Stomach (tissue), 9 donors: Measurements from ENCODE around the gene SPECC1. TPM values are rescaled to one million over a fixed set of nuclear protein-coding genes. Genes with fewer than 3 reads are reported as not detected.

Source experiments
- DNase-seq, 2 donors: peaks; one replicate each; pipeline versions ENCODE4 v3.0.0 to v3.0.0-alpha.2; 2013 to 2019
- H3K27ac ChIP-seq, 5 donors: fragments of 200-600 bp in 4 of 5; sonication (generic) in 4 of 5; one replicate each; pipeline ENCODE4 v1.5.1; 2013 to 2019; ENCODE audit warnings: mild to moderate bottlenecking in 1 of 5, moderate library complexity in 1 of 5
- H3K27me3 ChIP-seq, 3 donors: fragments of 200-600 bp; sonication (generic); one replicate each; pipeline ENCODE4 v1.5.1; 2017 to 2019; ENCODE audit warnings: mixed run types in 1 of 3
- H3K36me3 ChIP-seq, 4 donors: fragments of 200-600 bp; sonication (generic); 1 replicate in 3 of 4; 2 replicates in 1 of 4; pipeline ENCODE4 v1.5.1; 2016 to 2019
- H3K4me1 ChIP-seq, 4 donors: fragments of 200-600 bp; sonication (generic); one replicate each; pipeline ENCODE4 v1.5.1; 2016 to 2019
- H3K4me3 ChIP-seq, 4 donors: fragments of 200-600 bp; sonication (generic) in 3 of 4; one replicate each; pipeline ENCODE4 v1.5.1; 2016 to 2019; ENCODE audit warnings: mild to moderate bottlenecking in 1 of 4
- H3K9me3 ChIP-seq, 4 donors: fragments of 200-600 bp; sonication (generic); one replicate each; pipeline ENCODE4 v1.5.1; 2016 to 2019
- EP300 ChIP-seq: sonication (generic); formaldehyde crosslinking; IDR thresholded peaks from one replicate; pipeline ENCODE4 v1.6.1; 2017; ENCODE audit warnings: antibody characterized with exemption
- POLR2A ChIP-seq, 4 donors: fragments of 450-650 bp; IDR thresholded peaks; one replicate each; pipeline ENCODE4 v1.6.1; 2016; ENCODE audit warnings: antibody characterized with exemption in 4 of 4, control low read depth in 2 of 4, mild to moderate bottlenecking in 1 of 4, moderate library complexity in 1 of 4
- POLR2AphosphoS5 ChIP-seq, 3 donors: sonication (generic); formaldehyde crosslinking; IDR thresholded peaks; one replicate each; pipeline ENCODE4 v1.6.1; 2016; ENCODE audit warnings: antibody characterized with exemption in 3 of 3
- WGBS, 5 donors: extraction: QIAGEN DNeasy Blood & Tissue Kit in 3 of 5; methylation state at CpG; one replicate each; pipeline versions ENCODE4 v1.1.5 to v1.1.7; 2013 to 2018; 5-methylcytosine and 5-hydroxymethylcytosine counted together
- intact Hi-C: fragments of 100-400 bp; cut with DNase I; formaldehyde crosslinking; loops from one replicate; pipeline ENCODE4 v1.15.1; 2023; ENCODE audit warnings: low total_unique reads
- polyA plus RNA-seq, 3 donors: library from polyadenylated mRNA; stranded (reverse); fragments of 200-250 nt; gene quantifications; one replicate each; pipeline ENCODE4 v1.2.3, GENCODE V29; 2013
- total RNA-seq, 5 donors: library from RNA; depleted of rRNA; stranded (reverse); fragments of >200 nt; gene quantifications; one replicate each; pipeline versions ENCODE4 v1.1.0 to v1.2.3, GENCODE V29; 2014 to 2016
- TF ChIP-seq, protein P1 (sequence below), 7 experiments: fragments of 450-650 bp in 4 of 7; fragments of 200-600 bp in 3 of 7; sonication (generic) in 3 of 7; IDR thresholded peaks; one replicate each; pipeline ENCODE4 v1.5.1; 2016 to 2019; ENCODE audit warnings: antibody characterized with exemption in 7 of 7, control low read depth in 2 of 7, mild to moderate bottlenecking in 1 of 7
- donor health status: healthy with polysubstance abuse.
- donor health status: Bipolar disorder and iron deficiency.
- donor health status: healthy.

Gene SPECC1
- total and polyA plus RNA-seq, 8 donors = 12.8 to 161 (median 34.5) TPM

- no peaks in the 10 kb centered on the region for H3K27me3 ChIP-seq
- 50 to 68% (median 60%) methylated on average over 4 of the region's 4 CpGs for WGBS, 5 donors
- peak in 1 of 2 donors; percentile 44 for DNase-seq
- no peaks in the 10 kb centered on the region for H3K9me3 ChIP-seq
- no peak for TF ChIP-seq POLR2A (IDR thresholded peaks at IDR 0.05)
- TF ChIP-seq, protein P1, sequence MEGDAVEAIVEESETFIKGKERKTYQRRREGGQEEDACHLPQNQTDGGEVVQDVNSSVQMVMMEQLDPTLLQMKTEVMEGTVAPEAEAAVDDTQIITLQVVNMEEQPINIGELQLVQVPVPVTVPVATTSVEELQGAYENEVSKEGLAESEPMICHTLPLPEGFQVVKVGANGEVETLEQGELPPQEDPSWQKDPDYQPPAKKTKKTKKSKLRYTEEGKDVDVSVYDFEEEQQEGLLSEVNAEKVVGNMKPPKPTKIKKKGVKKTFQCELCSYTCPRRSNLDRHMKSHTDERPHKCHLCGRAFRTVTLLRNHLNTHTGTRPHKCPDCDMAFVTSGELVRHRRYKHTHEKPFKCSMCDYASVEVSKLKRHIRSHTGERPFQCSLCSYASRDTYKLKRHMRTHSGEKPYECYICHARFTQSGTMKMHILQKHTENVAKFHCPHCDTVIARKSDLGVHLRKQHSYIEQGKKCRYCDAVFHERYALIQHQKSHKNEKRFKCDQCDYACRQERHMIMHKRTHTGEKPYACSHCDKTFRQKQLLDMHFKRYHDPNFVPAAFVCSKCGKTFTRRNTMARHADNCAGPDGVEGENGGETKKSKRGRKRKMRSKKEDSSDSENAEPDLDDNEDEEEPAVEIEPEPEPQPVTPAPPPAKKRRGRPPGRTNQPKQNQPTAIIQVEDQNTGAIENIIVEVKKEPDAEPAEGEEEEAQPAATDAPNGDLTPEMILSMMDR (IDR thresholded peaks at IDR 0.05) = no peak
- no peak for TF ChIP-seq POLR2AphosphoS5 (IDR thresholded peaks at IDR 0.05)
- no peak for TF ChIP-seq EP300
- no peak overlapping the region for H3K4me3 ChIP-seq
- H3K36me3 ChIP-seq = peaks cover 0 to 17% (median 11%) of the 10 kb centered on the region in 4 donors
- intact Hi-C loops = no loop called here
- no peaks in the 10 kb centered on the region for H3K4me1 ChIP-seq
- no peak overlapping the region for H3K27ac ChIP-seq
Measured at GRCh38 chr17:20241855-20242254, 232.7 kb downstream of the SPECC1 start.

GRCh38 chr17:20242271-20242670 lies 233.1 kb downstream of the SPECC1 start:
- intact Hi-C loops = no loop called here
- no peak for TF ChIP-seq POLR2AphosphoS5 (IDR thresholded peaks at IDR 0.05)
- TF ChIP-seq, protein P1 (IDR thresholded peaks at IDR 0.05) = no peak
- TF ChIP-seq EP300 = no peak
- no peak for TF ChIP-seq POLR2A (IDR thresholded peaks at IDR 0.05)
- WGBS, 5 donors = 91 to 97% (median 95%) methylated on average over 3 of the region's 3 CpGs

DNA sequence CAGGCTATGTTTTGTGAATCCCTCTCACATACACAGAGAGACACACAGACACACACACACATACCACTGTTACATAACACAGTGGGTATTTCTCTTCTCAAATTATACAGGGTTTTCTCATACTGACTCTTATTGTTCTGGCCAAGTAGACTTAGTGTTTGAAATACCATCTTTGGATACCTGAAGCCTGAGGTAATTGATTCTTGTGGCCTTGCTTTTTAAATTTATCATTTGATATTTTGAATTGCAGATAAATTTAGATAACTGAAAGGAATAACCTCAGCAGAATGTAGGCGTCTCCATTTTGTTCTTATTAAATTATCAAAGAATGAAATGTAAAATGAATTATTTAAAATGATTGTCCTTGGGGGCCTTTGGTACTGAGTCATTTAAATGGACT lies 234.4 kb downstream of the SPECC1 start:
- no peaks in the 10 kb centered on the region for H3K27me3 ChIP-seq
- no peak for DNase-seq
- whole genome bisulfite sequencing, 5 donors = 86 to 96% (median 90%) methylated on average over 1 of the region's 1 CpG
- H3K27ac ChIP-seq = no peak overlapping the region
- peaks cover 0 to 21% (median 18%) of the 10 kb centered on the region in 4 donors for H3K36me3 ChIP-seq
- intact Hi-C loops = no loop called here
- TF ChIP-seq EP300 = no peak
- TF ChIP-seq POLR2AphosphoS5 (IDR thresholded peaks at IDR 0.05) = no peak
- TF ChIP-seq POLR2A (IDR thresholded peaks at IDR 0.05) = no peak
- TF ChIP-seq, protein P1 (IDR thresholded peaks at IDR 0.05) = no peak
- H3K4me3 ChIP-seq = no peak overlapping the region
- no peaks in the 10 kb centered on the region for H3K9me3 ChIP-seq
- no peaks in the 10 kb centered on the region for H3K4me1 ChIP-seq

More at GRCh38 chr17:20242271-20242670, 233.1 kb downstream of the SPECC1 start:
- no peaks in the 10 kb centered on the region for H3K9me3 ChIP-seq
- no peaks in the 10 kb centered on the region for H3K27me3 ChIP-seq
- DNase-seq = no peak
- peaks cover 0 to 21% (median 14%) of the 10 kb centered on the region in 4 donors for H3K36me3 ChIP-seq
- H3K4me3 ChIP-seq = no peak overlapping the region
- no peak overlapping the region for H3K27ac ChIP-seq
- no peaks in the 10 kb centered on the region for H3K4me1 ChIP-seq

- Histone ChIP-seq H3K9me3 (peaks cover 0 to 9% (median 2%) of the 10 kb centered on the region in 4 donors), H3K27ac (no peak overlapping the region), H3K4me1 (no peaks in the 10 kb centered on the region), H3K36me3 (peaks cover 0 to 26% (median 21%) of the 10 kb centered on the region in 4 donors), H3K4me3 (no peak overlapping the region), H3K27me3 (no peaks in the 10 kb centered on the region)
- DNase-seq = no peak
- intact Hi-C loops = no loop called here
- 62 to 76% (median 75%) methylated on average over 1 of the region's 1 CpG for WGBS, 5 donors
- TF ChIP-seq POLR2AphosphoS5 (IDR thresholded peaks at IDR 0.05) (no peak), POLR2A (IDR thresholded peaks at IDR 0.05) (no peak), EP300 (no peak)
- TF ChIP-seq, protein P1 (IDR thresholded peaks at IDR 0.05) = no peak
Measured at GRCh38 chr17:20244671-20245070, 235.5 kb downstream of the SPECC1 start.
